Measurements from ENCODE around the gene FRY.

FRY gene

GRCh38 chr13:32105653-32106313, 74.2 kb downstream of the FRY start:
- TF ChIP-seq, protein P1, sequence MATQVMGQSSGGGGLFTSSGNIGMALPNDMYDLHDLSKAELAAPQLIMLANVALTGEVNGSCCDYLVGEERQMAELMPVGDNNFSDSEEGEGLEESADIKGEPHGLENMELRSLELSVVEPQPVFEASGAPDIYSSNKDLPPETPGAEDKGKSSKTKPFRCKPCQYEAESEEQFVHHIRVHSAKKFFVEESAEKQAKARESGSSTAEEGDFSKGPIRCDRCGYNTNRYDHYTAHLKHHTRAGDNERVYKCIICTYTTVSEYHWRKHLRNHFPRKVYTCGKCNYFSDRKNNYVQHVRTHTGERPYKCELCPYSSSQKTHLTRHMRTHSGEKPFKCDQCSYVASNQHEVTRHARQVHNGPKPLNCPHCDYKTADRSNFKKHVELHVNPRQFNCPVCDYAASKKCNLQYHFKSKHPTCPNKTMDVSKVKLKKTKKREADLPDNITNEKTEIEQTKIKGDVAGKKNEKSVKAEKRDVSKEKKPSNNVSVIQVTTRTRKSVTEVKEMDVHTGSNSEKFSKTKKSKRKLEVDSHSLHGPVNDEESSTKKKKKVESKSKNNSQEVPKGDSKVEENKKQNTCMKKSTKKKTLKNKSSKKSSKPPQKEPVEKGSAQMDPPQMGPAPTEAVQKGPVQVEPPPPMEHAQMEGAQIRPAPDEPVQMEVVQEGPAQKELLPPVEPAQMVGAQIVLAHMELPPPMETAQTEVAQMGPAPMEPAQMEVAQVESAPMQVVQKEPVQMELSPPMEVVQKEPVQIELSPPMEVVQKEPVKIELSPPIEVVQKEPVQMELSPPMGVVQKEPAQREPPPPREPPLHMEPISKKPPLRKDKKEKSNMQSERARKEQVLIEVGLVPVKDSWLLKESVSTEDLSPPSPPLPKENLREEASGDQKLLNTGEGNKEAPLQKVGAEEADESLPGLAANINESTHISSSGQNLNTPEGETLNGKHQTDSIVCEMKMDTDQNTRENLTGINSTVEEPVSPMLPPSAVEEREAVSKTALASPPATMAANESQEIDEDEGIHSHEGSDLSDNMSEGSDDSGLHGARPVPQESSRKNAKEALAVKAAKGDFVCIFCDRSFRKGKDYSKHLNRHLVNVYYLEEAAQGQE (IDR thresholded peaks at IDR 0.05; ENCODE audit: low read depth): no peak
- TF ChIP-seq MAX (IDR thresholded peaks at IDR 0.05) (no peak), ZBTB7A (IDR thresholded peaks at IDR 0.05; ENCODE audit: low read depth) (no peak), NFIC (IDR thresholded peaks at IDR 0.05) (no peak), TEAD4 (IDR thresholded peaks at IDR 0.05) (no peak), FOXM1 (IDR thresholded peaks at IDR 0.05; ENCODE audit: borderline replicate concordance, low read depth) (no peak), TAF1 (IDR thresholded peaks at IDR 0.05; ENCODE audit: low read depth) (no peak), TCF12 (IDR thresholded peaks at IDR 0.05; ENCODE audit: low read depth) (no peak), CREB1 (IDR thresholded peaks at IDR 0.05; ENCODE audit: low read depth) (no peak), RAD21 (IDR thresholded peaks at IDR 0.05; ENCODE audit: low read depth) (no peak), YY1 (IDR thresholded peaks at IDR 0.05; ENCODE audit: low read depth) (no peak), EP300 (IDR thresholded peaks at IDR 0.05; ENCODE audit: borderline replicate concordance) (no peak), USF1 (IDR thresholded peaks at IDR 0.05) (no peak)

DNA sequence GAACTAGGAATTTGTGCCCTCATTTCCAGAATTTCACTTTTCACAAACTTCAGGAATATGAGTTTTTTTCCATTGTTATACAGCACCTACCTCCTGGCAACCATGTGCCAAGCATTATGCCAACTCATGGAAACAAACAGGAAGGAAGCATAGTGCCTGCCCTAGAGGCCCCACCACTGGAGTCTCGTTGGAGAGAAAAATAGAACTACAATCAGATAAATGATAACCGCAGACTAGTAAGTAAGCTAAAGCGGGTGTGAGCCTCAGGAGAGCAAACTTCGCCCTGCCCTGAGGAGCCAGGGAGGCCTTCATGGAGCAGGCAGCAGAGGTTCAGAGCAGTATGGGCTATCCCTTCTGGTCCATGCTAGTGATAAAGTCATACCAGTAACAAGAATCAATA, 75.9 kb downstream of the FRY start:
- TF ChIP-seq EGR1 (IDR thresholded peaks at IDR 0.05): no peak
- no peak for TF ChIP-seq ZBTB7A (IDR thresholded peaks at IDR 0.05; ENCODE audit: low read depth)
- TF ChIP-seq USF1 (IDR thresholded peaks at IDR 0.05): no peak
- TF ChIP-seq EP300 (IDR thresholded peaks at IDR 0.05; ENCODE audit: borderline replicate concordance): no peak

- no peak for TF ChIP-seq CREB1 (IDR thresholded peaks at IDR 0.05; ENCODE audit: low read depth)
- TF ChIP-seq RAD21 (IDR thresholded peaks at IDR 0.05; ENCODE audit: low read depth): no peak
- no peak for TF ChIP-seq YY1 (IDR thresholded peaks at IDR 0.05; ENCODE audit: low read depth)
- no peak for TF ChIP-seq EP300 (IDR thresholded peaks at IDR 0.05; ENCODE audit: borderline replicate concordance)
- TF ChIP-seq TEAD4 (IDR thresholded peaks at IDR 0.05): no peak
- TF ChIP-seq, protein P1 (IDR thresholded peaks at IDR 0.05; ENCODE audit: low read depth): no peak
- no peak for TF ChIP-seq MAX (IDR thresholded peaks at IDR 0.05)
Measured at GRCh38 chr13:32107973-32108372, 76.4 kb downstream of the FRY start.

DNA sequence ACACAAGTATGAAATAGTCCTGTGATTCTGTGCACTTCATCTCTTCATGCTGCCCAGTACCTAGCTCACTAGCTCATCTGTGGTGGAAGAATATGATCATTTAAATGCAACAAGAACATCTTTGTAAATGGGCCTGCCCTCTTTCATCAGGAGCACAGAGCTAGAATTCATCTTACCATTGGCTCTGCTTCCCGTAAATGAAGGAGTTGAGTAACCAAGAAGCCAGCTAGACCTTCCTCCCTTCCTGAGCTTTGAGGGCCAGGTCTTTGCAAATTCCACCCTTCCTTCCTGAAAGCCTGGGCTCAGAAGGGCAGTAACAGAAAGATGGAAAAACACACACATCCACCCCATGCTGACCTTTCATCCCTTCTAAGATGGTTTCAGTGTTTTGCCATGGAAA, 82.0 kb downstream of the FRY start:
- no peak for TF ChIP-seq YY1 (IDR thresholded peaks at IDR 0.05; ENCODE audit: low read depth)
- TF ChIP-seq NFIC (IDR thresholded peaks at IDR 0.05): no peak
- no peak for TF ChIP-seq TAF1 (IDR thresholded peaks at IDR 0.05; ENCODE audit: low read depth)
- no peak for TF ChIP-seq EGR1 (IDR thresholded peaks at IDR 0.05)
- no peak for TF ChIP-seq ZBTB7A (IDR thresholded peaks at IDR 0.05; ENCODE audit: low read depth)
- no peak for TF ChIP-seq MAX (IDR thresholded peaks at IDR 0.05)
- no peak for TF ChIP-seq CREB1 (IDR thresholded peaks at IDR 0.05; ENCODE audit: low read depth)
- TF ChIP-seq RAD21 (IDR thresholded peaks at IDR 0.05; ENCODE audit: low read depth): no peak
- TF ChIP-seq EP300 (IDR thresholded peaks at IDR 0.05; ENCODE audit: borderline replicate concordance): no peak
- TF ChIP-seq FOXM1 (IDR thresholded peaks at IDR 0.05; ENCODE audit: borderline replicate concordance, low read depth): no peak
- TF ChIP-seq TCF12 (IDR thresholded peaks at IDR 0.05; ENCODE audit: low read depth): no peak
- TF ChIP-seq TEAD4 (IDR thresholded peaks at IDR 0.05): no peak

DNA sequence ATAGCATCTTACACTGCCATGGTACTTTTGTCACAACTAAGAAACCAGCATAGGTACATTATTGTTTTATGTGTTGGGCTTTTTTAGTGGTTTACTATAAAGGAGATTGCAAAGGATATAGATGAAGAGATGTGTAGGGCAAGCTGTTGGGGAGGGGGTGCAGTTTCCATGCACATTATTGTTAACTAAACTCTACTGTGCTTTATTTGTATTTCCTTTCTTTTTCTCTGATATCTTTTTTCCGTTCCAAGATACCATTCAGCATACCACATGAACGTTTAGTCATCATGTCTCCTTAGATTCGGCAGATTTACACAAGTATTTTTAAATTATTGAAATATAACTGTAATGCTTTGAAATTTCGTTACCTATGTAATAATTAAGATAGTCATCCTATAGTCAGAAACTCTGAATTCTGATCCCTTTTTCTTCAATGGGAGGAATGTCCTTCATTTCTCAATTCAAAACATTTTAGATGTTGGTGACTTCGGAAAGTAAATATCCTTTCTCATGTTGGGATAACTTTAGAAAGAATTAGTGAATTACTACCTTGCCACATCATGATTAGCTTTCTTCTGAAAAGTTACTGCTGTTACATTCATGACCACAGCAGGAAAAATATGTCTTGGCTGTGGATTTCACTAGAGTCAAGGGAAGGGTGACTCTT, 82.8 kb downstream of the FRY start:
- TF ChIP-seq EGR1 (IDR thresholded peaks at IDR 0.05): no peak
- no peak for TF ChIP-seq RAD21 (IDR thresholded peaks at IDR 0.05; ENCODE audit: low read depth)
- no peak for TF ChIP-seq NFIC (IDR thresholded peaks at IDR 0.05)
- no peak for TF ChIP-seq ZBTB7A (IDR thresholded peaks at IDR 0.05; ENCODE audit: low read depth)
- TF ChIP-seq, protein P1 (IDR thresholded peaks at IDR 0.05; ENCODE audit: low read depth): no peak
- TF ChIP-seq USF1 (IDR thresholded peaks at IDR 0.05): no peak
- TF ChIP-seq CEBPB (IDR thresholded peaks at IDR 0.05): no peak
- TF ChIP-seq TEAD4 (IDR thresholded peaks at IDR 0.05): no peak
- no peak for TF ChIP-seq MAX (IDR thresholded peaks at IDR 0.05)
